Measurements from ENCODE around the gene LECT2.
A peak's percentile ranks its signal among the peaks of the same experiment; 100 is the strongest.

Gene LECT2

DNA sequence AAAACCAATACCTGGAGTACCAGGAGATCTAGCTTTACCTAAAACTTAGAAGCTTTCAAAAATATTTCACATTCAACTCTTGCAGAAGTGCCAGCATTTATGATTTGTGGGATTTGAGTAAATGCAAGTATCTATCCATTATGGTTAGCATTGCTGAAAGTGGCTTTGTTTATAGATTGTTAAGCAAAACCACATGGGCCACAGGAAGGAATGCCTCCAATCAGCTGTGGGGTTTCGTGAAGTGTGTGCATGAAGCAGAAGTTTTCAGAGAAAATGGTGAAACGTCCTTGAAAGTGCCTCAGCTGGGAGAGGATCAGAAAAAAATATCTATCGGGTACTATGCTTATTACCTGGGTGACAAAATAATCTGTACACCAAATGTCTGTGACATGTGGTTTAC, 4.2 kb downstream of the LECT2 start:
- no peak for DNase-seq
- in situ Hi-C loops (cut with HindIII; ENCODE audit: low pct_ligation_motif_present, low pct_unique_long_range_greater_than_20kb, low sequenced_read_pairs): no loop called here

DNA sequence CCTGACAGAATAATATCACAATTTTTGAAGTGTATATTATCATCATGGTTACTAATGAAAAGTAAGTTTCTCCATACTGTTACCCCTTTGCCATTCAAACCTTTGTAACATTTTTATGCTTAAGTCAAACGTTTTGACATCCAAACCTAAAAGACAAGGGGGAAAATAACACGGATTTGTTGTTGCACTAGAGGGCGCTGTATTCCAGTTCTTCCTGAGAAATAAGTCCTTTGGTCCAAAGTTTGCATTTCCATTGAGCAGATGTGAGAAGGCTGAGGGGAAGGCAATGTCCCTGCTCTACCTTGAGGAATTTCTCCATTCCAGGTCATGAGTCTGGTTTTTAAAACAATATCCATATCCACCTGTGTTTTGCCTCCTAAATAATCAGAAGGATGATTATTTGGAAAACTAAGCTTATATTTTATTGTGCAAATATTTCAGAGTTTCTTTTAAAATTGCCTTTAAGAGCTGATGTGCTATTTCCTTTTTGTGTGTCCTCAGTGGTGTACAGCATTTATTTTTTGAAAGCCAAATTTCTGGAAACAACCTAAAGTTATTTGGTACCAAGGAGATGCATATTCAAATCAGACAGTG, 9.7 kb downstream of the LECT2 start:
- peak; percentile 77 for DNase-seq
- in situ Hi-C loops (cut with HindIII; ENCODE audit: low pct_ligation_motif_present, low pct_unique_long_range_greater_than_20kb, low sequenced_read_pairs): no loop called here

DNA sequence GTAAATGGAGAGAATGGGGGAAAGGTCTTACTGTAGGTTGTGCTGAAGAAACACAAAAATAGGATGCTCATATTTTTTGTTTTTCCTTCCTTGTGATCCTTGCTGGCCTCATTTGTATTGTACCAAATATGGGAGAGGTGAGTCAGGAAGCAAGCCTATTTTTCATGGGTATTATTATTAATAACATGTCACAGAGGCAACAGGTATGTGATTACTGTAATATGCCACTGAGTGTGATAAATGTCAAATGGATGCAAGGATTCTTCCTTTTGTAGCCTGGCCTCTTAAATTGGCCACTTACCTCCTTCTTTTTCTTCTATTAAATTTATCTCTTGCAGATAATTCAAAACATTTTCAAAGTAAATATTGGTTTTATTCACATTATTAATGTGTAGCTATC, 10.2 kb downstream of the LECT2 start:
- DNase-seq: no peak
- in situ Hi-C loops (cut with HindIII; ENCODE audit: low pct_ligation_motif_present, low pct_unique_long_range_greater_than_20kb, low sequenced_read_pairs): no loop called here

DNA sequence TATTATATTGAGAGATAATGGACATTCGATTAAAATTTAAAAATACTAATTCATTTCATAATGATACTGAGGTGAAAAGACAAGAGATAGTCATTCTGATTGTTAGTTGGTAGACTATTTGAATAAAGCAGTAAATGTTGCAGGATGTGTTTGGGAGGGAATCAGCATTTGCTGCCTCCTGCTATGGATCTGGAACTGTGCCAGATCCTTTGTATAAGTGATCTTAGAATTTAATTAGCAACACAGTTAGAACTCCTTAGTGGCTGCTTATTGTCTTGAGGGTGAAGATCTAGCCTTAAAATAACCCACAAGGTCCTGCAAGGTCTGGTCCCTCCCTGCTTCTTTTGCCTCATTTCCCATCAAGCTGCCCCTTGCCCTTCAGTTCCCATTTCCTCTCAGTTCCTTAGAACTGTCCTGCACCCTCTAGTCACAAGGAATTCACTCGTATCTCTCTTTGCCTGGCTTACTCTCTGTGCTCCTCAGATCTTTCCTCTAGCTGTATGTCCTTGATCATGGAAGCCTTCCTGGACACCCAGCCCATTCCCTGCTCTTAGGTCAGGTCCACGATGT, 12.5 kb downstream of the LECT2 start:
- no peak for DNase-seq
- in situ Hi-C loops (cut with HindIII; ENCODE audit: low pct_ligation_motif_present, low pct_unique_long_range_greater_than_20kb, low sequenced_read_pairs): no loop called here

DNA sequence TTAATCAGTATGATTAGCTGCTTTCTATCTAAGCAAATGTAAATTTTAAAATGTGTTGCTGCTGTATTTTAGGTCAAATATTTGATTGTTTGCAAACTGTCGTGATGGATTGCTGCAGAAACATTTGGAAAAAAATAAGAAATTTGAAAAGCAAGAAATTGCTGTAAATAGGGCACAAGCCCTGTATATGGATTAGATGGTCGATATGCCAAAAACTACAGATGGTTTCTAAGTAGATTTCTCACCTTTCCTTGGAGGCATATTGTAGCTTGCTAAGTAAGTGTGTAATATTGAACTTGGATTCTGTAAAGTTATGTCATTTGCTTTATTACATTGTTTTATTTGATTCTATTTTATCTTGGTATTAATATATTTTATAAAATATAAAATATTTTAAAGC, 13.1 kb downstream of the LECT2 start:
- DNase-seq: no peak
- in situ Hi-C loops (cut with HindIII; ENCODE audit: low pct_ligation_motif_present, low pct_unique_long_range_greater_than_20kb, low sequenced_read_pairs): no loop called here

DNA sequence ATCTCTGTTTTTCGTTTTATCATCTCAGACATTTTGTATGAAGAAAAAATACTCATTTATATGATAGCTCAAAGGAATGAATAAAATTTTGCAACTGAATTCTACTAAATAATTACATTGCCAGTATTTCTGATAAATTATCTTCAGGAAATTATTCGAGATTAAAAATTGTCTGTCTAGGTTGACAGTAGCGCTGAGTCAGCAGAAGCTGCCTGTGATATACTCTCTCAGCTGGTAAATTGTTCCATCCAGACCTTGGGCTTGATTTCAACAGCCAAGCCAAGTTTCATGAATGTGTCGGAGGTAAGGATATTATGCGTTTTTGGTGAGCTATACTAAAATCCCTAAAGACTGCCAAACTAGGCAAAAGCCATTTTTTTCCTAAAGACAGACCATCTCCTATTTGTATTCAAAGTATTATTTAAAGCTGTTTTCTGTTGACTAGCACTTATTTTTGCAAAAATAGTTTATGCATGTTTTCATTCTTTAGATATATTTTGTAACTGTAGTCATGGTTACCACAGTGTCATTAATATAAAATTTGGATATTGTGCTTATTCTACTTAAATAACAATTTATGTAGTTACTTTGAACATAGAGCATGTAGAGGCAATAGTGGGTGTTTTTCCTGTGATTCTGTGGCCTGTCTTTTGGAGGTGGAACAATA, 17.4 kb downstream of the LECT2 start:
- no peak for DNase-seq
- in situ Hi-C loops (cut with HindIII; ENCODE audit: low pct_ligation_motif_present, low pct_unique_long_range_greater_than_20kb, low sequenced_read_pairs): no loop called here

DNA sequence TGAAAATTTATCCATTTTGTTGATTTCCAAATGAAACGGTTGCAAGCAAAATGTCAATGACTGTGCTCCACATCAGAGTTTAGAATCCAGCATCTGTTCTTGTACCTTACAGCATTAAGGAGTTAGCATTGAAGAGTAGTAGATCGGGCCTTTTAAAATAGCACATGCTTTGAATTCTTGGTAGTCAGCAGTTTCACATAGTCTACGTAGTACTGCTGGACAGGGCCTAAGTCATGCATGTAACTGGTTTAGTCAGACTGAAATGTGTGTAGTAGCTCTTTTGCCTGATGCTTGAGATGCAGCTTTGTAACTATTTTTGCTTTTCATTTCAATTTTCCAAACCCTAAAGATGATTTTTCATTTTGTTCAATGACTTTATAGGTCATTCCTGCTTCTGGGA, 19.8 kb downstream of the LECT2 start:
- no peak for DNase-seq
- in situ Hi-C loops (cut with HindIII; ENCODE audit: low pct_ligation_motif_present, low pct_unique_long_range_greater_than_20kb, low sequenced_read_pairs): no loop called here

DNA sequence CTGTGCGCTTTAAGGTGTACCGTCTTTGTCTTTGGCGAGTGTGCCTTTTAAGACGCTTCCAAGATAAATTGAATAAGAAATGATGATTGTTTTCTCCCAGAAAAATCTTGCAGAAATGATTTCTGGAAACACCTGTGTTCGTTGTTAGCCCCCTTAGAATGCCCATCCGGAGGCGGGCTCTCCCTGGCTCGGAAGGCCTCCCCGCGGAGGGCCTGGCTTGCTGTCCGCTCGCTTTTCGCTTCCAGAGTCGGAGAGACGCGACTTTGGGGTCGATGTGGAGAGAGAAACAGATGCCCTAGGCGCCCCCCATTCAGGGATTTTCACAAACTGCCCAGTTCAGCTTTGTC, 23.9 kb downstream of the LECT2 start:
- DNase-seq: no peak
- in situ Hi-C loops (cut with HindIII; ENCODE audit: low pct_ligation_motif_present, low pct_unique_long_range_greater_than_20kb, low sequenced_read_pairs): no loop called here

DNA sequence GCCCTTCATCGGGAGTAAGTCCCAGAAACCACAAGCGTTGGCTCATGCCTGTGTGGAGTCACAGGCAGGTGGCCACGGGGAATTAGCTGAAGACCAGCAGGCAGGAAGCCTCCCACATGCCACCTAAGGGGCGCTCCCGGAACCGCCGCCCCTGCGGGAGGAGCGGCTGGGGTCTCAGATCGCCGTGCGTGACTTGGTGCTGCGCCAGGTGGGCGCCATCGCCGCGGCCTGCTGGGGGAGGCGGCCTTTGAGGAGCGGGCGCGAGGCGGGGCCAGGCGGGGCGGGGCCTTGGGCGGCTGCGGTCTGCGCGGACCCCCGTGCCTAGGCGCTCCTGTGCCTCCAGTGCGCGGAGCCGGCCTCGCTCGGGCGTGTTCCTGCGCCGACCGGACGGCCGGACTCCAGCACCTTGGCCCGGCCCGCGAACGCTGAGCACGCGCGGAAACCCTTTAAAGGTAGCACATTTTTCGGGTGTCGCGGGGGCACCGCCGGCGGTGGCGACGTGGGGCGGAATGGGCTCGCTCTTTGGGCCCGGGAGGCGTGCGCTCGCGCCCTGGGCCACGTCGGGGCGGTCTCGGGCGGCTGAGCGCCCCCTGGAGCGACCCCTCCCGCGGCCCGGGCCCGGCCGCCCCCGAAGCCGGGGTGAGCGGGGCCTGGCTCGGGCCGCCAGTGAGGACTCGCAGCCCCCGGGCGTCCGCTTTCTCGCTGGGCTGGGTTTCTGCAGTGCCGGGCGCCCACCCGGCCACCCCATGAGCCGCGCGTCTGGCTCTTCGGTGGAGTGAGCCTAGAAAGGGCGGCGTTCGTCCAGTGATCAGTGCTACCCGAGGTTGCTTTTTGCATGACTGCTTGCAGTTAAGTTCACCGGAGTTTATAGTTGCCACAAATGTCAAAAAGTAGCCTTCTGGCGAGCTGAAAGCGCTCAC, 24.5 kb downstream of the LECT2 start:
- peak; percentile 44 for DNase-seq
- in situ Hi-C loops (cut with HindIII; ENCODE audit: low pct_ligation_motif_present, low pct_unique_long_range_greater_than_20kb, low sequenced_read_pairs): no loop called here

DNA sequence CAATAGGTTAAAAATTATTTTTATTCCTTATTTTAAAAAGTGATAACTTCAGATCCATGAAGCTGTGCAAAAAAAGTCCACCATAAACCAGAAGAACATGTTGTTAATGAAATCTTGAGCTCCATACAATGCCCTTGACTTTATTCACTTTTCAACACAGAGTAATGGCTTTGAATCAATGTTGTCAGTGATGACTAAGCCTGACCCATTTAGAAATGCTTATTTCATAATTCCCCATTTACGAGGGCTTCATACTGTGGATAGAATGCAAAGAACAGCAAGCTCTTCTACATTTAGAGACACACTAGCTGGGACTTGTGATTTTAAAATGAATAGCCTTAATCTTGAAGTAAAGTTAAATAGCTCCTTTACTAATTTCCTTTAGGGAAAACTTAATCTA, 33.4 kb downstream of the LECT2 start:
- DNase-seq: no peak

DNA sequence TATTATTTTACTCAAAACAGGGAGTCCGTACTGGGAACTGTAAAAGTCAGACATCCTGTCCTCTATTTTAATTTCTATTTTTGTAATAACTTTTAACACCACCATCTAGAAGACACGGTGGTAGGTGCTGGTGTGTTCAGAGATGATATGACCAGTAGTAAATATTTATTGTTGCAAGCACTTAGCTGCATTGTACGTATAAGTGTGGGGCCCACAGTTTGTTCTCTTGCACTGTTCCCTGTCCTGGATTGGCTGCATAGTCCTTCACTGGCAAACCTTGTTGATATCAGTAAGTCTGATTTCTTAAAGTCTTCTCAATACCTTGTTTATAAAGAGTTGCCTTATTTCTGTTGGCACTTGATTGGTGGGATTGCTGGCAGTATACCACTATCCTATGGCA, 34.6 kb downstream of the LECT2 start:
- in situ Hi-C loops (cut with HindIII; ENCODE audit: low pct_ligation_motif_present, low pct_unique_long_range_greater_than_20kb, low sequenced_read_pairs): no loop called here

More for the DNA sequence above, 33.4 kb downstream of the LECT2 start:
- in situ Hi-C loops (cut with HindIII; ENCODE audit: low pct_ligation_motif_present, low pct_unique_long_range_greater_than_20kb, low sequenced_read_pairs): no loop called here

DNA sequence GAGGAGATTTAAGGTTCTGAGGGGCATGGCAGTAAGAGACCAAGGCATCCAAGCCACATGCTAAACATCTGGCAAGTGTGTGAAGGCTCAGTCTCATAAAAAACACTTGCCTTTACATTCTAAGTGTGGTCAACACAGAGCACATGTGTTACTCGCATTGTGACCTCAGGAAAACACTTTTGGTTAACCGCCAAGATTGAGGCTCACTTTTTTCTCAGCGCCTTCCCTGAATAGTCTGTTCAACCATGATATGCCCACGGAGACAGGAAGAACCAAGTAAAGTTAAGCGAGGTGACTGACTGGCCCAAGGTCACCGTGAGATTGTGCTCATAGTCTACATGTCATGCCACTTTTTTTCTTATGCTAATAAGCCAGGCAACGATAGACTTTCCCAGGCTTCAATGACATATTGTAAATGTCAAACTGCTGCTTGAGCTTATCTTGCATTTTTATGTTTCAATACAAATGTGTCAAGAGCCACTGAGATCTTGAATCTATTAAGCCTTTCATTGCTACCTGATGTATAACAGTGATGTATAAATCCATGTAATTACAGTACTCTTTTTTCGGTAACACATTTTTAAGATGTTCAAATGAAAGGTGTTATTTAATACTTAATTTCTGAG, 38.0 kb downstream of the LECT2 start:
- no peak for DNase-seq
- in situ Hi-C loops (cut with HindIII; ENCODE audit: low pct_ligation_motif_present, low pct_unique_long_range_greater_than_20kb, low sequenced_read_pairs): no loop called here

More for the DNA sequence above, 34.6 kb downstream of the LECT2 start:
- no peak for DNase-seq

DNA sequence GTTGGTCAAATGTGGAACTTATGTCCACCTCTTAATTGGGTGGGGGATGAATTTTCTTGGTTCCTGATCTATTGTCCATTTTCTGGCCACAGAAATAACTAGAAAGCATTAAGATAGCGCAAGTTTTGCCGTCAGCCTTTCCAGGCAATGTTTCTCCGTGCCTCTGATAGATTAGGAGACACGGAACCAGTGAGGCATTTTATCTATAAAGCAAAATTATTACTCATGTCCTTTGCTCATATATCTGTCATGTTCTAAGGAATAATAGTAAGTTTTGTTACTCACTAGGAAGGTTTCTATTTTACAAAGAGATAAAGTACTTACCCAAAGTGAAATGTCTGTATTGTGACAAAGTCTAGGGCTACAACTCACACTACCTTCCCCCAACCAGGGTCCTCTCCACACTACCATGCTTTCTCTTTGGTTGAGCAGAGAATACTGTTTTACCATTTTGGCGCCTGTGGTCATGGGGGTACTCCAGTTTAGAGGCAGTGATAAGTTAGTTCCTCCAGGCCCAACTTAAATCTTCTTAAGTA, 39.2 kb downstream of the LECT2 start:
- in situ Hi-C loops (cut with HindIII; ENCODE audit: low pct_ligation_motif_present, low pct_unique_long_range_greater_than_20kb, low sequenced_read_pairs): no loop called here
- no peak for DNase-seq

DNA sequence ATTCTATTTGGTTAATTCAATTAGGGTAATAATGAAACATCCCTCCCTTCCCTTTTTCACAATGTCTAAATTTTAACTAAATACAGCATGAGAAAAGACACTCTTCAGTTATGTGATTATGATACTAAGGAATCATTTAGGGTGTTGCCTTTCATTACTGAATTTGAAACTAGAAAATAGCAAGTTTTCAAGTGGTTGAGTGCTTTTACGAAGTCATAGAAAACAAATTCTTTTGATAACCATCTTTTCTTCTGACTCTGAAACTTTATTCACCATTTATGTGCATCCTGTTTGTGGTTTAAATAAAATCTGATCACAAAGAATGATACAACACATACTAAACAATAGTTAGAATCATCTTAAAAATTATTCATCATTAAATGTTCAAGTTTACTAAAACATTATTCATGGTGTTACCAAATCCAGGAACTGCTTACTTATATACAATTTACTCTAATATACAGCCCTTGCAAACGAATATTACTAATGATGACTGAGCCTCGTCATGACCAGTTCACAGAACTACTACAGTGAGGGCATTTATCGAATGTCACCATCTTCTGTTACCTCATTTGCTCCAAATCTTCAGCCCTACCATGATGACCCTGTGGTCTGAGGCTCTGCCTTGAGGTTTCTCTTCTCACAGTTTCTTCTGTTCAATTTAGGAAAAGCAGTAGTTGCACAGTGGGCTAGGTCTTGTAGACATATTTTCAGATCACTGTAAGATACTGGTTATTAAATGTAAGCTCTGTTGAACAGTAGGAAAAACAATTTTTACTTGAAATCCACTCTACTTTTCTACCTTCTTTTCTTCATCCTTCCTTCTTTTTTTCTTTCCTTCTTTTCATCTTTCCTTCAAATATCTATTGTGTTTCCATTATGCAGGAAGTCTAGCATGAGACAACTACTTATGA, 40.8 kb downstream of the LECT2 start:
- in situ Hi-C loops (cut with HindIII; ENCODE audit: low pct_ligation_motif_present, low pct_unique_long_range_greater_than_20kb, low sequenced_read_pairs): no loop called here
- DNase-seq: no peak

DNA sequence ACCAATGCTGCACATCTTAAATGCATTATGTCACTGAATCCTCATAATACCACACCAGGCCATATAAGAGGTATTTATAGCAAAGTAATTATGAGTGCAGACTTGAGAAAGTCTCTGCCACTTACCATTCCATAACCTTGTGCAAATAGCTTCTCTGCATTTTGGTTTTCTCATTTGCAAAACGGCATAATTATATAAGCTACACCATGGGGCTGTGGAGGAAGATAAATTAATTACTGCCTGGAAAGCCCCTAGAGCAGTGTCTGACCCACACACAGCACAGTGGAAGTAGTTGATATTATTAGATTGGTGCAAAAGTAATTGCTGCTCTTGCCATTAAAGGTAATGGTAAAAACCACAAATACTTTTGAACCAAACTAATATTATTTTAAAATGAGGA, 49.6 kb downstream of the LECT2 start:
- no peak for DNase-seq
- in situ Hi-C loops (cut with HindIII; ENCODE audit: low pct_ligation_motif_present, low pct_unique_long_range_greater_than_20kb, low sequenced_read_pairs): no loop called here

DNA sequence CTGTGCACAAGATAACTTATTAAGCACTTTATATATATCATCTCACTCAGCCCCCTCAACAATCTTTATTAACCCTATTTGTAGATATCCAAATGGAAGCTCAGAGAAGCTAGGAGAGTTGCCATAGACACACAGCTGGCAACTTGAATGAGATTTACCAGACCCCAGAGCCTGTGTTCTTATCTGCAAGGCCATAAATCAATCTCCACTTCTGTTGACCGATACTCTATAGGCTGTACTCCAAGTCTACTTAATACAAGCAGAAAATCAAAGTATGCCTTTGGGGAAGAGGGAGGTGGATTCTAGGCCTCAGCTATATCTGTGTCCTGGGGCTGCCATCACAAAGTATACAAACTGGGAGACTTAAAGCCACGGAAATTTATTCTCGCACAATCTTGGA, 53.1 kb downstream of the LECT2 start:
- in situ Hi-C loops (cut with HindIII; ENCODE audit: low pct_ligation_motif_present, low pct_unique_long_range_greater_than_20kb, low sequenced_read_pairs): no loop called here
- DNase-seq: no peak

DNA sequence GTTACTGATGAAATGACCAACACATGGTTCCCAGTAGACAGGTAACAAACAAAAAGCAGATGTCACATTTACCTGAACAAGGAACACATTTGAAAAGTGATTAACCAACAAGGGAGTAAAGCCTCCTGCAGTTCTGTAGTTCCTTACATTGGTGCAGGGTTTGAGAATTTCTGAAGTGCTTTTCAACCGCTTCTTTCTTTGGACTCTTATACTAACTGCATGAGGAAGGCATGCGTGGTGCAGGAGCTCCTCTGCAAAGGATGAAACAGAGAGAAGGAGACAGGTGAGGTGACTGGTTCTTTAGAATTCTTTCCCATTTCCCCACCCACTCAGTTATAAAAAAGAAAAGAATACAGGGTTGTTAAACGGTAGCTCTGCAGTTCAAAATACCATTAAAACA, 54.5 kb downstream of the LECT2 start:
- in situ Hi-C loops (cut with HindIII; ENCODE audit: low pct_ligation_motif_present, low pct_unique_long_range_greater_than_20kb, low sequenced_read_pairs): no loop called here
- DNase-seq: no peak

DNA sequence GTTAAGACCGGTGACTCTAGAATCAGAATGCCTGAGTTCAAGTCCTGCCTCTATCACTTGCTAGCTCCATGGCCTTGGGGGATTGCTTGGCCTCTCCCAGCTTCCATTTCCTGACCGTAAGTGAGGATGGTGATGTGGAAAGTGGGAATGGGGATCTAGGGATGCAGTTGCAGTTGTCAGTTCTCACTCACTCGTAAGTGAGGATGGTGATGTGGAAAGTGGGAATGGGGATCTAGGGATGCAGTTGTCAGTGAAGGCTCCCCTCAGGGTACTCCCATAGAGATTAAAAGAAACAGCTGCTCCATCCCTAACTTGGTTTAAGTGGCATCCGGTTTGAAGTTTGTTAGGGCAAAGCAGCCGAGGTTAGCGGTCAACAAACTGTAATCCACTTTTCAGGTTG, 56.1 kb downstream of the LECT2 start:
- in situ Hi-C loops (cut with HindIII; ENCODE audit: low pct_ligation_motif_present, low pct_unique_long_range_greater_than_20kb, low sequenced_read_pairs): no loop called here
- DNase-seq: no peak

All from ACHN (cell line).